Bladder microvascular endothelial cell (primary cell): Measurements from ENCODE around the gene NUBPL. TPM values are rescaled to one million over a fixed set of nuclear protein-coding genes. Genes with fewer than 3 reads are reported as not detected.

Experiments
- total RNA-seq: library from RNA; depleted of rRNA; stranded (reverse); fragments of >200 nt; gene quantifications from 2 replicates; pipeline ENCODE4 v1.2.3, GENCODE V29; 2014

The NUBPL gene
- total RNA-seq = 2.8 and 4.8 TPM in 2 replicates

DNA sequence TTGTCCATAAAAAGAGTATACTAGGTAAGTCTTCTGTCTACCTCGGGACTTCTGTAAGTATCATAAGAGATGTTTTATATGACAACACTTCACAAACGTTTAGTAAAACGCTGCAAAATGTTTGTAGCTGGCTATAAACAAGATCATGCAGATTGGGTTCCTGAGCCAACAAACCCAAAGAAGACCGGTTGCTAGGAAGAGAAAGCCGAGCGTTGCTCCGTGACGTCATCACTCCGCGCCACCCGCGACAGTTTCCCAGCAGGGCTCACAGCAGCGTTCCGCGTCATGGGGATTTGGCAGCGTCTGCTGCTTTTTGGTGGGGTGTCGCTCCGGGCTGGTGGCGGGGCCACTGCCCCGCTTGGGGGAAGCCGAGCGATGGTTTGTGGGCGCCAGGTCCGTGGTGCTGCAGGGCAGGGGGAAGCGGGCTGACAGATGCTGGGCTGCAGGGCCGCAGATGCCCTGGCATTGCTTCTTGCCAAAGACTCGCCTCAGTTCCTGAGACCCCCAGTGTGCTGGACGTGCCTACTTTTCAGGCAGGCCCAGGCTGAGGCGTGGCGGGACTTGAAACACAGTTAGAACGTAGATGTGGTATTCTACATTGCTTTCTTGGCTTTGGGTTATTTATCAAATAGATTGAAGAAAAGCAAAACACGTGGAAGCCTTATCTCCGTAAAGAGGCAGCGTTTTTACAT lies at the start of gene NUBPL:
Gene NUBPL (plus strand): TSS at position 250 of the 692 bp plus-strand sequence. CDS start 36 bp downstream, at position 286.

Other genes starting within 250 kb of the NUBPL start
- gene HEATR5A, start 140.9 kb upstream of the NUBPL start, total RNA-seq = 20.2 and 50.3 TPM in 2 replicates
- gene DTD2, start 103.9 kb upstream of the NUBPL start, total RNA-seq = 12.1 and 16.8 TPM in 2 replicates
- not detected in 2 replicates for gene GPR33, start 73.4 kb upstream of the NUBPL start, total RNA-seq